HL-60 (cell line): ENCODE data around the gene KPNA1.

Source experiments
- CTCF ChIP-seq: IDR thresholded peaks from one replicate; pipeline ENCODE4 v1.5.1; 2011; ENCODE audit warnings: low read length, control low read depth, inconsistent platforms; ENCODE audit not compliant: insufficient read depth
- POLR2AphosphoS5 ChIP-seq: IDR thresholded peaks from 2 replicates; pipeline ENCODE4 v1.6.1; 2012; ENCODE audit warnings: low read depth
- REST ChIP-seq: IDR thresholded peaks from 2 replicates; pipeline ENCODE4 v1.6.1; 2012; ENCODE audit warnings: low read depth; ENCODE audit not compliant: insufficient replicate concordance

DNA sequence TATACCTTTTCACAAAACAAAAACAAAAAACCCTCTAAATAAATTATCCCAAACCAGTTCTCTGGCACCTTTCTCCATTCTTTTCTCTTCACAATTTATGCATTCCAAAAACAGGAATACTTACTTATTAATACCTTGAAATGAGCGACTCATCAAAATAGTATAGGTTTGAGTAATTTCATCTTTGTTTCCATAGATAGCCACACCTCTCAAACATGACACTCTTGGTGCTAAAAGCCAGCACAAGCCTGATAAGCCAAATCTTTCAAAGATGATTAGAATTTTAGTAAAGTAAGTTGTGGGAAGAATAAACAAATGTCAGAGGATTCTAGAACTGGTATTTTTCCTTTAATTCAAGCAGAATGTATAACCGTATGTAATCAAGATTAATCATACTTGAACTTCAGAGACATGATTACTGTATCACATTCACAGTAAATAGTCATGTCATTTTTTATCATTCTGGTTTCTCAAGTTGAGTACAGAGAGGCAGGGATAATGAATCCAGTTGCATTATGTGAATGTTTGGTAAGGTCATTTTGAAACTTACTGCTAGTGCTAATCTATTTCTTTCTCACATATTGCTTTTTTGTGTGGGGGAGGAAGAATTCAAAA lies 86.8 kb downstream of the KPNA1 start:
- TF ChIP-seq CTCF (no peak), POLR2AphosphoS5 (no peak), REST (no peak)
